BLaER1 treated with 17β-estradiol and CSF1 and Interleukin-3, amounts not matched to agents 10 nM and 100 nM (cell line): ENCODE data around the gene CREB3L2.

Experiments used
- H3K27ac ChIP-seq, 11 experiments: shearing (Covaris generic); formaldehyde crosslinking; 2 replicates each; pipeline ENCODE4 v1.8.1; 2022
- H3K27me3 ChIP-seq, 11 experiments: shearing (Covaris generic); formaldehyde crosslinking; 2 replicates each; pipeline ENCODE4 v1.8.1; 2022
- H3K36me3 ChIP-seq, 11 experiments: shearing (Covaris generic); formaldehyde crosslinking; 2 replicates each; pipeline ENCODE4 v1.8.1; 2022
- H3K4me1 ChIP-seq, 10 experiments: shearing (Covaris generic); formaldehyde crosslinking; 2 replicates each; pipeline ENCODE4 v1.8.1; 2022
- H3K4me2 ChIP-seq, 11 experiments: shearing (Covaris generic); formaldehyde crosslinking; 2 replicates each; pipeline ENCODE4 v1.8.1; 2022
- H3K4me3 ChIP-seq, 10 experiments: shearing (Covaris generic); formaldehyde crosslinking; 2 replicates each; pipeline ENCODE4 v1.8.1; 2022
- H3K9ac ChIP-seq, 11 experiments: shearing (Covaris generic); formaldehyde crosslinking; 2 replicates each; pipeline ENCODE4 v1.8.1; 2022
- H3K9me3 ChIP-seq, 11 experiments: shearing (Covaris generic); formaldehyde crosslinking; replicated peaks in 1 of 11; 2 replicates each; pipeline ENCODE4 v1.8.1; 2022
- H4K20me1 ChIP-seq, 11 experiments: shearing (Covaris generic); formaldehyde crosslinking; 2 replicates each; pipeline ENCODE4 v1.8.1; 2022
- Cebpa-rat ChIP-seq, 11 experiments: shearing (Covaris generic); IDR thresholded peaks; 2 replicates each; pipeline ENCODE4 v1.8.1; 2022

Gene CREB3L2

GRCh38 chr7:137943132-137943551, 58.7 kb downstream of the CREB3L2 start:
- H3K4me3 ChIP-seq, result no peak overlapping the region
- H3K36me3 ChIP-seq, result peaks cover 0 to 5% (median 0%) of the 10 kb centered on the region in 11 experiments; a peak in 2 of 22 replicates
- H3K9ac ChIP-seq, result no peak overlapping the region
- H3K27me3 ChIP-seq, result no peaks in the 10 kb centered on the region
- no peak for TF ChIP-seq Cebpa-rat (IDR thresholded peaks at IDR 0.05)
- H3K4me1 ChIP-seq, result peaks cover 0 to 9% (median 0%) of the 10 kb centered on the region in 10 experiments; a peak in 2 of 20 replicates
- no peaks in the 10 kb centered on the region; a peak in 1 of 22 replicates for H4K20me1 ChIP-seq
- H3K27ac ChIP-seq, result no peak overlapping the region
- no peak overlapping the region for H3K4me2 ChIP-seq
- H3K9me3 ChIP-seq, result peaks cover 0 to 5% (median 0%) of the 10 kb centered on the region in 11 experiments; a peak in 2 of 22 replicates

GRCh38 chr7:137942484-137943115, 59.3 kb downstream of the CREB3L2 start:
- no peak overlapping the region for H3K4me3 ChIP-seq
- no peaks in the 10 kb centered on the region; a peak in 1 of 22 replicates for H4K20me1 ChIP-seq
- H3K36me3 ChIP-seq, result peaks cover 0 to 5% (median 0%) of the 10 kb centered on the region in 11 experiments; a peak in 2 of 22 replicates
- H3K4me1 ChIP-seq, result peaks cover 0 to 9% (median 0%) of the 10 kb centered on the region in 10 experiments; a peak in 2 of 20 replicates
- H3K9ac ChIP-seq, result no peak overlapping the region
- peaks cover 0 to 5% (median 0%) of the 10 kb centered on the region in 11 experiments; a peak in 2 of 22 replicates for H3K9me3 ChIP-seq
- no peak overlapping the region for H3K4me2 ChIP-seq
- H3K27me3 ChIP-seq, result no peaks in the 10 kb centered on the region
- H3K27ac ChIP-seq, result no peak overlapping the region
- TF ChIP-seq Cebpa-rat (IDR thresholded peaks at IDR 0.05), result no peak

GRCh38 chr7:137940656-137941518, 61.0 kb downstream of the CREB3L2 start:
- H3K4me3 ChIP-seq, result no peak overlapping the region
- H3K36me3 ChIP-seq, result peaks cover 0 to 5% (median 0%) of the 10 kb centered on the region in 11 experiments; a peak in 2 of 22 replicates
- no peaks in the 10 kb centered on the region for H3K27me3 ChIP-seq
- H3K4me2 ChIP-seq, result no peak overlapping the region
- no peak overlapping the region for H3K27ac ChIP-seq
- peaks cover 0 to 5% (median 0%) of the 10 kb centered on the region in 11 experiments; a peak in 1 of 22 replicates for H3K9me3 ChIP-seq
- H3K4me1 ChIP-seq, result peaks cover 6 to 25% (median 11%) of the 10 kb centered on the region in 10 experiments
- no peaks in the 10 kb centered on the region; a peak in 2 of 22 replicates for H4K20me1 ChIP-seq
- TF ChIP-seq Cebpa-rat (IDR thresholded peaks at IDR 0.05), result no peak
- no peak overlapping the region for H3K9ac ChIP-seq

GRCh38 chr7:137940218-137940617, 61.7 kb downstream of the CREB3L2 start:
- H3K4me2 ChIP-seq, result no peak overlapping the region
- H3K4me3 ChIP-seq, result no peak overlapping the region
- H3K9me3 ChIP-seq, result peaks cover 0 to 5% (median 0%) of the 10 kb centered on the region in 11 experiments; a peak in 1 of 22 replicates
- H4K20me1 ChIP-seq, result no peaks in the 10 kb centered on the region; a peak in 2 of 22 replicates
- peaks cover 0 to 5% (median 0%) of the 10 kb centered on the region in 11 experiments; a peak in 2 of 22 replicates for H3K36me3 ChIP-seq
- peaks cover 10 to 32% (median 17%) of the 10 kb centered on the region in 10 experiments for H3K4me1 ChIP-seq
- no peak overlapping the region for H3K27ac ChIP-seq
- no peaks in the 10 kb centered on the region for H3K27me3 ChIP-seq
- TF ChIP-seq Cebpa-rat (IDR thresholded peaks at IDR 0.05), result no peak
- H3K9ac ChIP-seq, result no peak overlapping the region

- peaks cover 0 to 8% (median 0%) of the 10 kb centered on the region in 11 experiments; a peak in 3 of 22 replicates for H3K9me3 ChIP-seq
- H3K4me2 ChIP-seq, result peak overlapping the region in 3 of 11 experiments; percentile 77 to 82 (median 78); a peak in 5 of 22 replicates
- no peaks in the 10 kb centered on the region; a peak in 1 of 22 replicates for H4K20me1 ChIP-seq
- H3K27me3 ChIP-seq, result no peaks in the 10 kb centered on the region
- no peak overlapping the region for H3K4me3 ChIP-seq
- peak overlapping the region in 1 of 11 experiments; percentile 30; a peak in 2 of 22 replicates for H3K27ac ChIP-seq
- peaks cover 26 to 58% (median 46%) of the 10 kb centered on the region in 10 experiments for H3K4me1 ChIP-seq
- TF ChIP-seq Cebpa-rat (IDR thresholded peaks at IDR 0.05), result no peak
- H3K9ac ChIP-seq, result no peak overlapping the region
- peaks cover 0 to 9% (median 0%) of the 10 kb centered on the region in 11 experiments; a peak in 3 of 22 replicates for H3K36me3 ChIP-seq
Measured at GRCh38 chr7:137937202-137937560, 64.7 kb downstream of the CREB3L2 start.

GRCh38 chr7:137936509-137937201, 65.2 kb downstream of the CREB3L2 start:
- H3K4me1 ChIP-seq, result peaks cover 26 to 56% (median 49%) of the 10 kb centered on the region in 10 experiments
- H3K9ac ChIP-seq, result no peak overlapping the region
- H3K9me3 ChIP-seq, result peaks cover 0 to 8% (median 0%) of the 10 kb centered on the region in 11 experiments; a peak in 3 of 22 replicates
- no peak overlapping the region for H3K4me3 ChIP-seq
- no peaks in the 10 kb centered on the region; a peak in 1 of 22 replicates for H4K20me1 ChIP-seq
- peak overlapping the region in 9 of 11 experiments; percentile 59 to 82 (median 77); a peak in 19 of 22 replicates for H3K4me2 ChIP-seq
- no peaks in the 10 kb centered on the region for H3K27me3 ChIP-seq
- H3K36me3 ChIP-seq, result peaks cover 0 to 9% (median 0%) of the 10 kb centered on the region in 11 experiments; a peak in 3 of 22 replicates
- H3K27ac ChIP-seq, result peak overlapping the region in 8 of 11 experiments; percentile 6 to 54 (median 42); a peak in 13 of 22 replicates
- no peak for TF ChIP-seq Cebpa-rat (IDR thresholded peaks at IDR 0.05)

- Histone ChIP-seq H4K20me1 (no peaks in the 10 kb centered on the region; a peak in 1 of 22 replicates), H3K36me3 (peaks cover 0 to 9% (median 0%) of the 10 kb centered on the region in 11 experiments; a peak in 2 of 22 replicates), H3K4me3 (peak overlapping the region in 5 of 10 experiments; percentile 18 to 37 (median 33); a peak in 5 of 20 replicates), H3K9ac (no peak overlapping the region), H3K27me3 (no peaks in the 10 kb centered on the region), H3K9me3 (peaks cover 0 to 8% (median 0%) of the 10 kb centered on the region in 11 experiments; a peak in 3 of 22 replicates), H3K4me2 (peak overlapping the region; percentile 51 to 82 (median 75)), H3K4me1 (peaks cover 26 to 56% (median 49%) of the 10 kb centered on the region in 10 experiments), H3K27ac (peak overlapping the region in 8 of 11 experiments; percentile 6 to 54 (median 42); a peak in 15 of 22 replicates)
- no peak for TF ChIP-seq Cebpa-rat (IDR thresholded peaks at IDR 0.05)
Measured at GRCh38 chr7:137935884-137936508, 65.9 kb downstream of the CREB3L2 start.
